Measurements from ENCODE around the gene P2RX4.
"Not testable (repeated sequence)": the region's sequence is repeated elsewhere in the genome, so short reads cannot be mapped to it uniquely, and the experiment has no call there.

P2RX4 gene

GRCh38 chr12:121274036-121274763 lies 64.3 kb downstream of the P2RX4 start:
- DNase-seq (ENCODE audit: insufficient read length): no peak
- TF ChIP-seq TAF1 (IDR thresholded peaks at IDR 0.05; ENCODE audit: borderline replicate concordance, low read depth, low read length) (no peak), POLR2A (IDR thresholded peaks at IDR 0.05; ENCODE audit: low read depth, low read length) (no peak), POLR2AphosphoS5 (IDR thresholded peaks at IDR 0.05; ENCODE audit: low read depth, low read length) (no peak)
- FAIRE-seq: no peak

- TF ChIP-seq POLR2A (IDR thresholded peaks at IDR 0.05; ENCODE audit: low read depth, low read length) (no peak), TAF1 (IDR thresholded peaks at IDR 0.05; ENCODE audit: borderline replicate concordance, low read depth, low read length) (no peak), POLR2AphosphoS5 (IDR thresholded peaks at IDR 0.05; ENCODE audit: low read depth, low read length) (no peak)
- no peak for DNase-seq (ENCODE audit: insufficient read length)
- FAIRE-seq: no peak
Measured at GRCh38 chr12:121277374-121277759, 67.4 kb downstream of the P2RX4 start.

GRCh38 chr12:121278169-121279070 lies 68.5 kb downstream of the P2RX4 start:
- peak; percentile 30 for FAIRE-seq
- TF ChIP-seq POLR2AphosphoS5 (IDR thresholded peaks at IDR 0.05; ENCODE audit: low read depth, low read length) (no peak), TAF1 (IDR thresholded peaks at IDR 0.05; ENCODE audit: borderline replicate concordance, low read depth, low read length) (no peak), POLR2A (IDR thresholded peaks at IDR 0.05; ENCODE audit: low read depth, low read length) (no peak)
- DNase-seq (ENCODE audit: insufficient read length): no peak

GRCh38 chr12:121279071-121279375 lies 69.1 kb downstream of the P2RX4 start:
- DNase-seq (ENCODE audit: insufficient read length): no peak
- FAIRE-seq: no peak
- no peak for TF ChIP-seq TAF1 (IDR thresholded peaks at IDR 0.05; ENCODE audit: borderline replicate concordance, low read depth, low read length)
- TF ChIP-seq POLR2AphosphoS5 (IDR thresholded peaks at IDR 0.05; ENCODE audit: low read depth, low read length): no peak
- no peak for TF ChIP-seq POLR2A (IDR thresholded peaks at IDR 0.05; ENCODE audit: low read depth, low read length)

GRCh38 chr12:121279507-121279915 lies 69.6 kb downstream of the P2RX4 start:
- no peak for FAIRE-seq
- no peak for TF ChIP-seq TAF1 (IDR thresholded peaks at IDR 0.05; ENCODE audit: borderline replicate concordance, low read depth, low read length)
- TF ChIP-seq POLR2AphosphoS5 (IDR thresholded peaks at IDR 0.05; ENCODE audit: low read depth, low read length): no peak
- no peak for DNase-seq (ENCODE audit: insufficient read length)

- not testable (repeated sequence) for DNase-seq (ENCODE audit: insufficient read length); FAIRE-seq
Measured at GRCh38 chr12:121280531-121280930, 70.6 kb downstream of the P2RX4 start.

- FAIRE-seq: not testable (repeated sequence)
Measured at GRCh38 chr12:121281116-121281515, 71.2 kb downstream of the P2RX4 start.

GRCh38 chr12:121282072-121282742 lies 72.3 kb downstream of the P2RX4 start:
- TF ChIP-seq POLR2A (IDR thresholded peaks at IDR 0.05; ENCODE audit: low read depth, low read length) (no peak), POLR2AphosphoS5 (IDR thresholded peaks at IDR 0.05; ENCODE audit: low read depth, low read length) (no peak), TAF1 (IDR thresholded peaks at IDR 0.05; ENCODE audit: borderline replicate concordance, low read depth, low read length) (no peak)
- DNase-seq (ENCODE audit: insufficient read length) (no peak), FAIRE-seq (no peak)

More at GRCh38 chr12:121281116-121281515, 71.2 kb downstream of the P2RX4 start:
- not testable (repeated sequence) for DNase-seq (ENCODE audit: insufficient read length)

- DNase-seq (ENCODE audit: insufficient read length); FAIRE-seq: not testable (repeated sequence)
Measured at GRCh38 chr12:121282910-121283309, 73.0 kb downstream of the P2RX4 start.

GRCh38 chr12:121283388-121283787 lies 73.5 kb downstream of the P2RX4 start:
- no peak for FAIRE-seq
- no peak for DNase-seq (ENCODE audit: insufficient read length)
- TF ChIP-seq TAF1 (IDR thresholded peaks at IDR 0.05; ENCODE audit: borderline replicate concordance, low read depth, low read length) (no peak), POLR2AphosphoS5 (IDR thresholded peaks at IDR 0.05; ENCODE audit: low read depth, low read length) (no peak), POLR2A (IDR thresholded peaks at IDR 0.05; ENCODE audit: low read depth, low read length) (no peak)
